IMR-90 (cell line): Measurements from ENCODE around the gene KCNJ16. TPM values are rescaled to one million over a fixed set of nuclear protein-coding genes. Genes with fewer than 3 reads are reported as not detected.

Experiments used
- ATAC-seq: fragments of 200-7000 bp; cut with Tn5 transposase; 2 replicates; pipeline ENCODE4 v1.9.1; 2020; ENCODE audit warnings: low read depth, mild to moderate bottlenecking, moderate library complexity
- BruUV-seq: library from RNA; stranded (reverse); fragments of 400-500 nt; replicated peaks from 2 replicates; lab custom pipeline; 2021; lab: Mats Ljungman, UMichigan
- CTCF ChIA-PET: fragments of 300-600 bp; formaldehyde crosslinking; extraction: SDS; loops from one replicate; lab custom pipeline; 2021; ENCODE audit warnings: antibody characterized with exemption; lab: Yijun Ruan, JAX
- POLR2A ChIA-PET: fragments of 300-600 bp; sonication (Branson Sonifier 250); formaldehyde crosslinking; loops from one replicate; lab custom pipeline; 2022; ENCODE audit warnings: antibody characterized with exemption; ENCODE audit not compliant: unreplicated experiment; lab: Charles Lee
- DNase-seq: peaks from one replicate; pipeline ENCODE4 v3.0.0; 2013
- H2AFZ ChIP-seq: replicated peaks from 2 replicates; pipeline ENCODE3; 2013; ENCODE audit warnings: low read length, mild to moderate bottlenecking; ENCODE audit not compliant: poor library complexity
- H2AK5ac ChIP-seq: 2 replicates; pipeline ENCODE4 v1.6.1; 2013; ENCODE audit warnings: low read depth, low read length, inconsistent platforms
- H2AK9ac ChIP-seq: replicated peaks from 2 replicates; pipeline ENCODE3; 2013; ENCODE audit warnings: mild to moderate bottlenecking, low read depth, low read length, moderate library complexity; ENCODE audit not compliant: poor library complexity
- H2BK120ac ChIP-seq: 2 replicates; pipeline ENCODE4 v1.6.1; 2013; ENCODE audit warnings: low read depth, low read length, inconsistent platforms
- H2BK15ac ChIP-seq: 3 replicates; pipeline ENCODE4 v1.6.1; 2013; ENCODE audit warnings: low read depth, low read length, inconsistent platforms
- H2BK20ac ChIP-seq: 2 replicates; pipeline ENCODE4 v1.6.1; 2013; ENCODE audit warnings: low read depth, mild to moderate bottlenecking, inconsistent platforms, low read length, moderate library complexity
- H2BK5ac ChIP-seq: 2 replicates; pipeline ENCODE4 v1.6.1; 2013; ENCODE audit warnings: mild to moderate bottlenecking, low read depth, low read length, inconsistent platforms; ENCODE audit not compliant: poor library complexity, severe bottlenecking
- H3K14ac ChIP-seq: replicated peaks from 2 replicates; pipeline ENCODE4 v1.6.1; 2013; ENCODE audit warnings: low read depth, low read length, inconsistent platforms
- H3K18ac ChIP-seq: 2 replicates; pipeline ENCODE4 v1.6.1; 2013; ENCODE audit warnings: low read depth, low read length, control low read depth
- H3K23ac ChIP-seq: 2 replicates; pipeline ENCODE4 v1.6.1; 2013; ENCODE audit warnings: low read depth, low read length, inconsistent platforms
- H3K27ac ChIP-seq: 2 replicates; pipeline ENCODE4 v1.5.1; 2013; ENCODE audit warnings: mild to moderate bottlenecking, control low read depth, low read length; ENCODE audit not compliant: insufficient read depth
- H3K27me3 ChIP-seq: 2 replicates; pipeline ENCODE4 v1.6.1; 2013; ENCODE audit warnings: low read length; ENCODE audit not compliant: control insufficient read depth, insufficient read depth
- H3K36me3 ChIP-seq: 2 replicates; pipeline ENCODE4 v1.6.1; 2013; ENCODE audit warnings: low read length, mixed read lengths; ENCODE audit not compliant: control insufficient read depth, insufficient read depth
- H3K4ac ChIP-seq: 2 replicates; pipeline ENCODE4 v1.6.1; 2013; ENCODE audit warnings: low read depth, low read length, inconsistent platforms
- H3K4me1 ChIP-seq: 2 replicates; pipeline ENCODE4 v1.6.1; 2013; ENCODE audit warnings: low read length, mixed read lengths; ENCODE audit not compliant: control insufficient read depth, insufficient read depth
- H3K4me2 ChIP-seq: 2 replicates; pipeline ENCODE4 v1.6.1; 2013; ENCODE audit warnings: low read depth, mild to moderate bottlenecking, control low read depth, low read length, moderate library complexity
- H3K4me3 ChIP-seq: 2 replicates; pipeline ENCODE4 v1.5.1; 2013; ENCODE audit warnings: low read depth, mild to moderate bottlenecking, control low read depth, low read length, moderate library complexity; ENCODE audit not compliant: insufficient read depth
- H3K56ac ChIP-seq: 2 replicates; pipeline ENCODE4 v1.6.1; 2013; ENCODE audit warnings: low read length, inconsistent platforms; ENCODE audit not compliant: insufficient read depth; ENCODE audit errors: extremely low read depth
- H3K79me1 ChIP-seq, 2 experiments: 2 replicates each; pipeline ENCODE4 v1.6.1; 2013; ENCODE audit warnings: low read length in 2 of 2, inconsistent platforms in 1 of 2, low read depth in 1 of 2
- H3K9ac ChIP-seq: 2 replicates; pipeline ENCODE4 v1.6.1; 2013; ENCODE audit warnings: low read depth, low read length, control low read depth
- H3K9me1 ChIP-seq: 2 replicates; pipeline ENCODE4 v1.6.1; 2013; ENCODE audit warnings: low read length, inconsistent platforms; ENCODE audit not compliant: insufficient read depth
- H3K9me3 ChIP-seq: 2 replicates; pipeline ENCODE4 v1.6.1; 2013; ENCODE audit warnings: low read length; ENCODE audit not compliant: control insufficient read depth, insufficient read depth
- H4K20me1 ChIP-seq: 2 replicates; pipeline ENCODE4 v1.6.1; 2013; ENCODE audit warnings: low read length, inconsistent platforms; ENCODE audit not compliant: insufficient read depth
- H4K5ac ChIP-seq: 2 replicates; pipeline ENCODE4 v1.6.1; 2013; ENCODE audit warnings: mild to moderate bottlenecking, low read depth, low read length, control low read depth
- H4K8ac ChIP-seq, 2 experiments: 2 replicates each; pipeline ENCODE4 v1.6.1; 2013; ENCODE audit warnings: low read depth in 2 of 2, low read length in 2 of 2, control low read depth in 1 of 2, inconsistent platforms in 1 of 2
- H4K91ac ChIP-seq: 2 replicates; pipeline ENCODE4 v1.6.1; 2013; ENCODE audit warnings: low read depth, low read length, inconsistent platforms; ENCODE audit not compliant: insufficient read depth
- BHLHE40 ChIP-seq: fragments of 150-350 bp; IDR thresholded peaks from 2 replicates; pipeline ENCODE4 v1.6.1; 2016; ENCODE audit warnings: mild to moderate bottlenecking, low read depth, low read length
- CEBPB ChIP-seq: IDR thresholded peaks from 2 replicates; pipeline ENCODE4 v1.6.1; 2012; ENCODE audit warnings: low read depth, low read length, improper control_type of control experiment
- CHD1 ChIP-seq: IDR thresholded peaks from 2 replicates; pipeline ENCODE4 v1.6.1; 2012; ENCODE audit warnings: low read depth, low read length, improper control_type of control experiment
- CTCF ChIP-seq: conservative IDR thresholded peaks from 2 replicates; pipeline ENCODE4 v1.5.1; 2012; ENCODE audit warnings: mild to moderate bottlenecking, low read depth, low read length, improper control_type of control experiment
- ELK1 ChIP-seq: fragments of 150-350 bp; IDR thresholded peaks from 2 replicates; pipeline ENCODE4 v1.6.1; 2016; ENCODE audit warnings: low read depth, mild to moderate bottlenecking, low read length, moderate library complexity, borderline replicate concordance
- FOS ChIP-seq: fragments of 150-350 bp; IDR thresholded peaks from 2 replicates; pipeline ENCODE4 v1.6.1; 2016; ENCODE audit warnings: low read depth, low read length
- MAFK ChIP-seq: IDR thresholded peaks from 2 replicates; pipeline ENCODE4 v1.6.1; 2012; ENCODE audit warnings: low read depth, low read length, improper control_type of control experiment
- MAZ ChIP-seq: IDR thresholded peaks from 2 replicates; pipeline ENCODE4 v1.6.1; 2012; ENCODE audit warnings: low read depth, mild to moderate bottlenecking, low read length, improper control_type of control experiment, moderate library complexity, borderline replicate concordance
- MXI1 ChIP-seq: IDR thresholded peaks from 2 replicates; pipeline ENCODE4 v1.6.1; 2012; ENCODE audit warnings: low read depth, mild to moderate bottlenecking, low read length, moderate library complexity, borderline replicate concordance
- NFE2L2 ChIP-seq: fragments of 150-350 bp; IDR thresholded peaks from 2 replicates; pipeline ENCODE4 v1.6.1; 2016; ENCODE audit warnings: low read depth, mild to moderate bottlenecking, low read length
- POLR2A ChIP-seq: IDR thresholded peaks from 2 replicates; pipeline ENCODE4 v1.6.1; 2012; ENCODE audit warnings: mild to moderate bottlenecking, low read depth, low read length
- RAD21 ChIP-seq: IDR thresholded peaks from 2 replicates; pipeline ENCODE4 v1.6.1; 2012; ENCODE audit warnings: low read length, improper control_type of control experiment
- RCOR1 ChIP-seq: IDR thresholded peaks from 2 replicates; pipeline ENCODE4 v1.6.1; 2012; ENCODE audit warnings: mild to moderate bottlenecking, low read length, improper control_type of control experiment; ENCODE audit not compliant: insufficient replicate concordance
- RFX5 ChIP-seq: IDR thresholded peaks from 2 replicates; pipeline ENCODE4 v1.8.0; 2012; ENCODE audit warnings: low read depth, mild to moderate bottlenecking, low read length, moderate library complexity
- SMC3 ChIP-seq: fragments of 150-350 bp; IDR thresholded peaks from 2 replicates; pipeline ENCODE4 v1.6.1; 2016; ENCODE audit warnings: low read depth, mild to moderate bottlenecking, antibody characterized with exemption, low read length, moderate library complexity
- USF2 ChIP-seq: fragments of 150-350 bp; IDR thresholded peaks from 2 replicates; pipeline ENCODE4 v1.6.1; 2017; ENCODE audit warnings: mild to moderate bottlenecking, antibody characterized with exemption, low read length, low read depth
- WGBS, 2 experiments: methylation state at CpG; one replicate each; pipeline versions ENCODE4 v1.1.5 to v1.1.7; 2013; ENCODE audit warnings: missing lambda C conversion rate in 2 of 2; ENCODE audit not compliant: insufficient read length in 1 of 2; ENCODE audit errors: extremely low coverage in 2 of 2; 5-methylcytosine and 5-hydroxymethylcytosine counted together
- dilution Hi-C: fragments of 300-500 bp; cut with HindIII; formaldehyde crosslinking; loops from one replicate; pipeline ENCODE4 v1.14.3; 2018; ENCODE audit warnings: low sequenced_read_pairs; ENCODE audit not compliant: unreplicated experiment
- in situ Hi-C: fragments of 300-500 bp; cut with MboI; formaldehyde crosslinking; loops from 3 replicates; pipeline ENCODE4 v1.14.3; 2019; ENCODE audit warnings: low sequenced_read_pairs, inconsistent platforms, mixed read lengths
- intact Hi-C: fragments of 100-400 bp; cut with micrococcal nuclease; formaldehyde crosslinking; loops from 2 replicates; pipeline ENCODE4 v1.10.0; 2022
- polyA plus RNA-seq, 3 experiments: library from polyadenylated mRNA; depleted of rRNA; stranded (reverse); fragments of >200 nt; gene quantifications; 2 replicates each; pipeline ENCODE4 v1.2.3, GENCODE V29; 2012; ENCODE audit warnings: low replicate concordance in 1 of 3
- total RNA-seq: library from RNA; depleted of rRNA; stranded (reverse); fragments of >200 nt; gene quantifications from 2 replicates; pipeline ENCODE4 v1.2.3, GENCODE V29; 2012

Gene KCNJ16
- total and polyA plus RNA-seq, 2 of the 4 experiments (the other 2 are of a cell fraction) = not detected

- CTCF ChIA-PET = interaction anchor here (1.0 kb wide), 1 partner anchor 10 kb away, joined by 4 read pairs; no protein-coding TSS in a partner anchor
Measured at GRCh38 chr17:70153210-70153609, 78.2 kb downstream of the KCNJ16 start.

More at GRCh38 chr17:70153210-70153609, 78.2 kb downstream of the KCNJ16 start:
- Histone ChIP-seq H3K27ac (no peak overlapping the region), H2BK5ac (no peak overlapping the region), H3K4ac (no peak overlapping the region), H2BK120ac (no peak overlapping the region), H3K9me3 (no peaks in the 10 kb centered on the region), H3K27me3 (no peaks in the 10 kb centered on the region), H2BK15ac (no peak overlapping the region), H3K36me3 (no peaks in the 10 kb centered on the region), H4K91ac (no peak overlapping the region), H3K4me3 (no peak overlapping the region), H3K23ac (no peak overlapping the region), H2AK9ac (no peak overlapping the region), H2AK5ac (no peak overlapping the region), H4K20me1 (no peaks in the 10 kb centered on the region), H3K4me2 (no peak overlapping the region), H4K8ac (no peak overlapping the region), H2BK20ac (no peak overlapping the region), H3K4me1 (no peaks in the 10 kb centered on the region), H3K9me1 (no peaks in the 10 kb centered on the region), H3K9ac (no peak overlapping the region), H3K79me1 (no peaks in the 10 kb centered on the region), H3K18ac (no peak overlapping the region), H3K14ac (no peak overlapping the region), H2AFZ (no peak overlapping the region), H3K56ac (no peak overlapping the region), H4K5ac (no peak overlapping the region)
- no TSS peak for BruUV-seq
- intact Hi-C loops (no loop called here), dilution Hi-C loops (no loop called here), in situ Hi-C loops (no loop called here)
- ATAC-seq (no peak), DNase-seq (no peak)
- WGBS, 2 experiments = no CpG with 5 or more reads among the region's 3 CpGs
- TF ChIP-seq MAZ (no peak), RFX5 (no peak), BHLHE40 (no peak), ELK1 (no peak), MXI1 (no peak), CTCF (no peak), FOS (no peak), MAFK (no peak), CEBPB (no peak), SMC3 (no peak), USF2 (no peak), NFE2L2 (no peak), CHD1 (no peak), RCOR1 (no peak), POLR2A (no peak), RAD21 (no peak)
- POLR2A ChIA-PET = no interaction called here
